Prostate gland (tissue), 2 donors: ENCODE results near the gene SERTAD1.

ENCODE experiments used
- CTCF ChIP-seq, 4 experiments: fragments of 200-600 bp in 2 of 4; fragments of 450-650 bp in 2 of 4; sonication (generic) in 2 of 4; IDR thresholded peaks; 1 replicate in 3 of 4; 2 replicates in 1 of 4; pipeline ENCODE4 v1.5.1; 2016 to 2019; ENCODE audit warnings: antibody characterized with exemption in 4 of 4, mild to moderate bottlenecking in 2 of 4, moderate library complexity in 2 of 4
- POLR2A ChIP-seq: fragments of 450-650 bp; IDR thresholded peaks from one replicate; pipeline ENCODE4 v1.6.1; 2016; ENCODE audit warnings: antibody characterized with exemption, mild to moderate bottlenecking

- no peak for TF ChIP-seq CTCF (IDR thresholded peaks at IDR 0.05)
- no peak for TF ChIP-seq POLR2A
These were observed 1.9 kb downstream of the SERTAD1 start for GRCh38 chr19:40423938-40424337.
